ENCODE results near the gene IGSF3. TPM values are rescaled to one million over a fixed set of nuclear protein-coding genes. Genes with fewer than 3 reads are reported as not detected.

Gene IGSF3
- total and polyA plus RNA-seq, 2 donors from 2014 or later, result 12.0 to 38.8 TPM

- H3K36me3 ChIP-seq (ENCODE audit: control insufficient read depth in 2 of 3, insufficient read depth in 3 of 3, low read length in 3 of 3), result no peaks in the 10 kb centered on the region
- H3K9me3 ChIP-seq (ENCODE audit: control insufficient read depth in 2 of 3, insufficient read depth in 1 of 3, low read length in 3 of 3), result no peaks in the 10 kb centered on the region
- FAIRE-seq (no peak), DNase-seq (peak in 3 of 5 donors; percentile 24 to 79 (median 65))
- H3K4me3 ChIP-seq (ENCODE audit: low read length in 3 of 3), result peak overlapping the region; percentile 65 to 94 (median 73)
- peak overlapping the region; percentile 93 to 94 for H3K27ac ChIP-seq (ENCODE audit: low read depth in 2 of 2, low read length in 2 of 2)
- intact Hi-C loops (cut with DNase I), result no loop called here
- H3K9ac ChIP-seq (ENCODE audit: low read length in 3 of 3), result peak overlapping the region; percentile 17 to 95 (median 86)
- peaks cover 0 to 12% (median 4%) of the 10 kb centered on the region in 3 donors for H3K4me1 ChIP-seq (ENCODE audit: control insufficient read depth in 2 of 3, insufficient read depth in 2 of 3, low read depth in 1 of 3, low read length in 3 of 3)
- no peaks in the 10 kb centered on the region for H3K27me3 ChIP-seq (ENCODE audit: control insufficient read depth, insufficient read depth, low read length)
- TF ChIP-seq CTCF (IDR thresholded peaks at IDR 0.05; ENCODE audit: borderline replicate concordance, extremely low read depth, insufficient read depth), result no peak
These were observed 97.7 kb downstream of the IGSF3 start for GRCh38 chr1:116569776-116570357.

- Histone ChIP-seq H3K4me3 (ENCODE audit: low read length in 3 of 3) (peak overlapping the region in 1 of 3 donors; percentile 94), H3K9ac (ENCODE audit: low read length in 3 of 3) (no peak overlapping the region), H3K36me3 (ENCODE audit: control insufficient read depth in 2 of 3, insufficient read depth in 3 of 3, low read length in 3 of 3) (no peaks in the 10 kb centered on the region), H3K27ac (ENCODE audit: low read depth in 2 of 2, low read length in 2 of 2) (no peak overlapping the region), H3K27me3 (ENCODE audit: control insufficient read depth, insufficient read depth, low read length) (no peaks in the 10 kb centered on the region), H3K9me3 (ENCODE audit: control insufficient read depth in 2 of 3, insufficient read depth in 1 of 3, low read length in 3 of 3) (no peaks in the 10 kb centered on the region), H3K4me1 (ENCODE audit: control insufficient read depth in 2 of 3, insufficient read depth in 2 of 3, low read depth in 1 of 3, low read length in 3 of 3) (peaks cover 0 to 12% (median 4%) of the 10 kb centered on the region in 3 donors)
- TF ChIP-seq CTCF (IDR thresholded peaks at IDR 0.05; ENCODE audit: borderline replicate concordance, extremely low read depth, insufficient read depth), result no peak
- FAIRE-seq (no peak), DNase-seq (no peak)
- intact Hi-C loops (cut with DNase I), result no loop called here
These were observed 98.2 kb downstream of the IGSF3 start for GRCh38 chr1:116569381-116569670.

GRCh38 chr1:116568662-116569380 lies 98.7 kb downstream of the IGSF3 start:
- no peaks in the 10 kb centered on the region for H3K9me3 ChIP-seq (ENCODE audit: control insufficient read depth in 2 of 3, insufficient read depth in 1 of 3, low read length in 3 of 3)
- TF ChIP-seq CTCF (IDR thresholded peaks at IDR 0.05; ENCODE audit: borderline replicate concordance, extremely low read depth, insufficient read depth), result no peak
- H3K36me3 ChIP-seq (ENCODE audit: control insufficient read depth in 2 of 3, insufficient read depth in 3 of 3, low read length in 3 of 3), result no peaks in the 10 kb centered on the region
- no peak overlapping the region for H3K27ac ChIP-seq (ENCODE audit: low read depth in 2 of 2, low read length in 2 of 2)
- FAIRE-seq (no peak), DNase-seq (no peak)
- no peaks in the 10 kb centered on the region for H3K27me3 ChIP-seq (ENCODE audit: control insufficient read depth, insufficient read depth, low read length)
- H3K4me1 ChIP-seq (ENCODE audit: control insufficient read depth in 2 of 3, insufficient read depth in 2 of 3, low read depth in 1 of 3, low read length in 3 of 3), result peaks cover 0 to 12% (median 4%) of the 10 kb centered on the region in 3 donors
- H3K9ac ChIP-seq (ENCODE audit: low read length in 3 of 3), result no peak overlapping the region
- H3K4me3 ChIP-seq (ENCODE audit: low read length in 3 of 3), result no peak overlapping the region
- intact Hi-C loops (cut with DNase I), result no loop called here

Data from kidney (tissue), 14 donors.